ENCODE measurements around the gene IFI6.

DNA sequence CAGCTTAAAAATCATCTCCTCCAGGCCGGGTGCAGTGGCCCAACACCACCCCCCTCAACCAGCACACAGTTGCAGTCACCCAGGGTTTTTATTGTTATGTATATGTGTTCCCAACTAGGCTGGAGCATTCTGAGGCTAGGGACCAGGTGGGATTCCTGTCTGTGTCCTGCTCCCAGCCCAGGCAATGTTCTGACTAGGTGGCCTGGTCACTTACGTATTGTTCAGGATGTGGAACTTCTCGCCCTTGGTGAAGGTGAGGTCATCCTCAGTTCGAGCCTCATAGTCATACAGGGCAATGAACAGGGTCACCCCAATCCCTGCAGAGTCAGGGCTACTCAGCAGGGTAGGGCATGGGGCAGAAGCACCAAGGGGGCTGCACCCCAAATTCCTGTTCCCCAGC, 49.2 kb downstream of the IFI6 start:
- TF ChIP-seq PAX5 (IDR thresholded peaks at IDR 0.05; ENCODE audit: insufficient read depth, low read length, severe bottlenecking) = no peak
- TF ChIP-seq POLR2A (IDR thresholded peaks at IDR 0.05; ENCODE audit: low read depth, low read length) = no peak
- TF ChIP-seq TAF1 (IDR thresholded peaks at IDR 0.05; ENCODE audit: low read depth, low read length) = no peak
